Omental fat pad (tissue), 4 donors: ENCODE data around the gene PIGL. TPM values are rescaled to one million over a fixed set of nuclear protein-coding genes. Genes with fewer than 3 reads are reported as not detected.
"Not testable (repeated sequence)": the region's sequence is repeated elsewhere in the genome, so short reads cannot be mapped to it uniquely, and the experiment has no call there.

Experiments
- ATAC-seq: fragments of 150-250 bp; one replicate; pipeline ENCODE4 v1.9.1; 2016; ENCODE audit warnings: mild to moderate bottlenecking, moderate library complexity; ENCODE audit not compliant: low FRiP score
- DNase-seq: peaks from one replicate; pipeline ENCODE4 v3.0.0-alpha.2; 2019; ENCODE audit warnings: low spot score
- total RNA-seq, 4 donors: library from RNA; depleted of rRNA; stranded (reverse); fragments of >200 nt; gene quantifications; one replicate each; pipeline ENCODE4 v1.1.0, GENCODE V29; 2016
- TF ChIP-seq, protein P1 (sequence below), 3 donors: fragments of 450-650 bp; IDR thresholded peaks; one replicate each; pipeline ENCODE4 v1.5.1; 2016 to 2017; ENCODE audit warnings: antibody characterized with exemption in 3 of 3, mild to moderate bottlenecking in 3 of 3, moderate library complexity in 2 of 3

Gene PIGL
- total RNA-seq, 4 donors from 2014 or later = 44.8 to 62.4 (median 52.5) TPM

DNA sequence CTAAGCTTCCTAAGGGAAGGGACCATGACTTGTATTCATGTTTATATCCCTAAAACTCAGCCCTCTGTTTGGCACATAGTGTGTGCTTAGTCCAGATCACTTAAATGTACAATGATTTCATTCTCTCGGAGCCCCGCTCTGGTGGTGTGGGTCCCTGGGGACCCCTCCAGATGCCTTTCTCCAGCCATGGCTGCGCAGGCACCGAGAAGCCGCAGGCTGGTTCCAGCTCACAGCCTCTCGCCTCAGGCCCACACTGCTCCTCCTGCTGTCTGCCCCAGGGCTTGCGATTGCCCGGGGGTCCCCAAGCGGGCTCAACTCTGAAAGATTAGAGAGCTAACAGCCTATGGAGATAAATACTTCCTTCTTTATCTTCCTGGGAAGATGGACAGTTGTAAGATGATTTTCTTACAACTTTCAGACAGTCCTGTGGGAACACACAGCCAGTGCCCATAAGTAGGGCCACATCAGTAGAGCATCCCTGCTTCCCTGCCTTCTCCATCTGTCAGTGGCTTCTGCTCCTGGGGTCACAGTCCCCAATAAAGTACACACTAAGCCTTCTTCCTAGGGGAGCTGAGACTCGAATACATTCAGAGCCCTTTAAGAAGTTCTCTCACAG, 70.0 kb downstream of the PIGL start:
- ATAC-seq (no peak), DNase-seq (no peak)
- TF ChIP-seq, protein P1, sequence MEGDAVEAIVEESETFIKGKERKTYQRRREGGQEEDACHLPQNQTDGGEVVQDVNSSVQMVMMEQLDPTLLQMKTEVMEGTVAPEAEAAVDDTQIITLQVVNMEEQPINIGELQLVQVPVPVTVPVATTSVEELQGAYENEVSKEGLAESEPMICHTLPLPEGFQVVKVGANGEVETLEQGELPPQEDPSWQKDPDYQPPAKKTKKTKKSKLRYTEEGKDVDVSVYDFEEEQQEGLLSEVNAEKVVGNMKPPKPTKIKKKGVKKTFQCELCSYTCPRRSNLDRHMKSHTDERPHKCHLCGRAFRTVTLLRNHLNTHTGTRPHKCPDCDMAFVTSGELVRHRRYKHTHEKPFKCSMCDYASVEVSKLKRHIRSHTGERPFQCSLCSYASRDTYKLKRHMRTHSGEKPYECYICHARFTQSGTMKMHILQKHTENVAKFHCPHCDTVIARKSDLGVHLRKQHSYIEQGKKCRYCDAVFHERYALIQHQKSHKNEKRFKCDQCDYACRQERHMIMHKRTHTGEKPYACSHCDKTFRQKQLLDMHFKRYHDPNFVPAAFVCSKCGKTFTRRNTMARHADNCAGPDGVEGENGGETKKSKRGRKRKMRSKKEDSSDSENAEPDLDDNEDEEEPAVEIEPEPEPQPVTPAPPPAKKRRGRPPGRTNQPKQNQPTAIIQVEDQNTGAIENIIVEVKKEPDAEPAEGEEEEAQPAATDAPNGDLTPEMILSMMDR (IDR thresholded peaks at IDR 0.05) = no peak

DNA sequence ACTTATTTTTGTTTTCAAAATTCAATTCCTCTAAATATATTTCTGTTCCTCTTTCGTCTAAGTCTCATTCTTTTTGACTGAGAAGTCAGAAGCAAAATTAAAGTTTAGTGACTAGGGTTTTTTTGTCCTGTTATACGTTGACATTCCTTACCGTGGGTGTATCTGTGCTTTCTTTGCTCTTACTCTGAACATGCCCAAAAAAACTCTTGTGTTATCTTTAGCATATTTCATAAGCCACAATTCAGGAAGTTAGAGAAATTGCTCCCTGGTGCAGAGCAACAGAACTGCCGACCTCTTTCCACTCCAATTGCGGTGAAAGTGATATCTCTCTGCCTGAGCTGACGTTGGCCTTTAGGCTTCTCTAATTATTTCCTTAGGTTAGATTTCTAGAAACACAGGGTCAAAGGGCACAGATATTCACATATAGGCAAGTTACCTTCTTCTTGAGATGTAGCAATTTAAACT, 70.6 kb downstream of the PIGL start:
- TF ChIP-seq, protein P1 (IDR thresholded peaks at IDR 0.05) = no peak
- ATAC-seq = no peak
- DNase-seq = no peak

DNA sequence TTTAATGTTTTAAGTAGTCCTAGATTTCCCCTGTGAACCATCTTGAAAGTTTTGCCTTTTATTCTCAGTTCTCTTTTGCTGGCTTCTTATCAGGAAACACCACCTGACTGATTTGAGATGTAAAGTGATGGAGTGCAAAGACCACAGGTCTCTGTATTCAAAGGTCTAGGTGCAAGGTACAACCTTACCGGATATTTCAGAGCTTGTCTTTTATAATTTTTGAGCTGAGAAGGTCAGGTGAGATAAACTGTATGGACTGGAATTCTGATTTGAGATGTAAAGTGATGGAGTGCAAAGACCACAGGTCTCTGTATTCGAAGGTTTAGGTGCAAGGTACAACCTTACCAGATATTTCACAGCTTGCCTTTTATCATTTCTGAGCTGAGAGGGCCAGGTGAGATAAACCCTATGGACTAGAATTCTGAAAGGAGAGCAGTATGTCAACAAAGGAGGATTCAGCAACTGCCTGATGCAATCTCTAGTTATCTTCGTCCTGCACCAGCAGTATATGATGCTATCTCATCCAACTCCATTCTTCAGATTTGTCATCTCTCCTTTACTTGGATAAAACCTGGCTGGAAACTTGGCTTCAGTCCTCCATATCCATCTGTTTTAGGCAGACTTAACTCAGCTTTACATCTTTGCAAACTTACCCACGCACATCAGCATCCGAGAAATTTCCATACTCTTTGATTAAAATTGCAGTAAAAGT, 72.0 kb downstream of the PIGL start:
- DNase-seq (no peak), ATAC-seq (no peak)
- TF ChIP-seq, protein P1 (IDR thresholded peaks at IDR 0.05) = no peak

DNA sequence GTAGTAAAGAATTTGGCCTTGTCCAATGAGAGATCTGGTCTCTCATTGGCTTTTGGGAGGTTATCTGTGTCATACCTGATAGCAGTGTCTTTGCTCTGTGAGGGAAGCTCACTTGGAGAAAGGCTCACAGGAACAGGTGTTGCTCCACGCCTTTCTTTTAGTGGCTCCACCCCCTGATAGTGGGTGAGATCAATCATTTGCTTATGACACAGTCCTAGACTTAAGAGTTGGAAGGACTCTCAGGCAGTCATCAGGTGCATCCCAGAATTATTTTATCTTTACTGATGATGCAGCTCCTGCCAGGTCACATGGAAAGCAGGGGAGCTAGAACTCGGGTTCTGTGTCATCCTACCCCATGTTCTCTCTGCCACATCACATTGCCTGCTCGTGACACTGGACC, 76.9 kb downstream of the PIGL start:
- ATAC-seq (no peak), DNase-seq (no peak)

DNA sequence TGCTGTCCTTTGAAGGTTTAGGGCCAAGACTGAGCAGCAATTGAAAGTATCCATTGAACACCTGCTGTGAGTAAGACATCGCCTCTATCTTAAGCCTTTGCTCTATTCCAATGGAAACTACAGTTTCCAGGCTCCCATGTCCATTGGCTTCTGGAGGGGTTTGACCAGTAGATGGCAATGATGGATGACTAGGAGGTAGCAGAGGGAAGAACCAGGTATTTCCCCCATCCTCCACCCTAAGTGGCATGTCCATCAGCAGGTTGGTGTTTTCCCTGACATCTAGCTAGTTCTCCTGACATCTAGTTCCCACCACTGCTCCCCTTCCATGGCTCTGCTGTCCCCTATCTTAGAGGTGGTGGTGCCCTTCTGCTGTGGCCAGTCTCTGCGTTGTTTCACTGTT, 77.5 kb downstream of the PIGL start:
- TF ChIP-seq, protein P1 (IDR thresholded peaks at IDR 0.05) = no peak
- ATAC-seq (no peak), DNase-seq (no peak)

More for the DNA sequence above, 76.9 kb downstream of the PIGL start:
- TF ChIP-seq, protein P1 (IDR thresholded peaks at IDR 0.05) = no peak

DNA sequence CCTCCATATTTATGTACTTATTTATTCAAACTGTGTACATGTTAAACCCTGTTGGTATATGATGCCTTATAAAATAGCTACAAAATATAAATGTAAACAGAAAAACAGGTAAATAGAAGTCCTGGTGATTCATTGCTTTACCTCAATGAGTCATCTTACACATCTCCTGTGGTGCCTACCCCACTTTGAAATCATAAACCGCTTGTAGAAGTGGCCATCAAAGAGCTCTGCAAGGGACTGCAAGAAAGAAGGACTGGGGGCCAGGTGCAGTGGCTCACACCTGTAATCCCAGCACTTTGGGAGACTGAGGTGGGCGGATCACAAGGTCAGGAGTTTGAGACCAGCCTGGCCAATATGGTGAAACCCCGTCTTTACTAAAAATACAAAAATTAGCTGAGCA, 79.1 kb downstream of the PIGL start:
- not testable (repeated sequence) for DNase-seq, ATAC-seq

DNA sequence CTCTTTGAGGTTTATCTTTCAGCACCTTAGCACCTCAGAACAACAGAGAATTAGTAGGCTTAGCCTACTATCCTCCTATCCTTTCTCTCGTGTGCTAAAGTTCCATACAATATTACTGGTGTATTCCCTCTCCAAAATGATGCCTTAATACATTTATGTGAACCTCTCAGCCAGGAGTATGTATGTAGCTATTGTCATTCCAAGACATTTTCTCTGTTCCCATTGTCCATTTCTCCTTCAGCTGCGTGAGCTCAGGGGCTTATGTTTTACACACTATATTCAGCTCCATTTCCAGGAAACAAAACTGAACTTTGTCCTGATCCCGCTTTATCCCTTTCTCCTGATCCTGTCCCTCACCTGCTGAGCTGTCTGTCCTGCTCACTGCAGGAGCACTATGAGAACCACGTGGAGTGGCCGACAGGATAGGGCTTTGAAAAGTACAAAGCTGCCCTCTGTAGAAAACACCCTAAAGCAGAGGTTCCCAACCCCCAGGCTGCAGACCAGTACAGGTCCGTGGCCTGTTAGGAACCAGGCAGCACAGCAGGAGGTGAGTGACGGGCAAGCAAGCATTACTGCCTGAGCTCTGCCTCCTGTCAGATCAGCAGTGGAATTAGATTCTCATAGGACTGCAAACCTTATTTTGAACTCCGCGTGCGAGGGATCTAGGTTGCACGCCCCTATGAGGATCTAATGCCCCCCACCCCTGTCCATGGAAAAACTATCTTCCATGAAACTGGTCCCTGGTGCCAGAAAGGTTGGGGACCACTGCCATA, 80.5 kb downstream of the PIGL start:
- ATAC-seq (no peak), DNase-seq (no peak)
- TF ChIP-seq, protein P1 (IDR thresholded peaks at IDR 0.05) = no peak
